ENCODE data around the gene PRSS48. TPM values are rescaled to one million over a fixed set of nuclear protein-coding genes. Genes with fewer than 3 reads are reported as not detected.
"Not testable (repeated sequence)": the region's sequence is repeated elsewhere in the genome, so short reads cannot be mapped to it uniquely, and the experiment has no call there.

Gene PRSS48
- not detected for total RNA-seq

DNA sequence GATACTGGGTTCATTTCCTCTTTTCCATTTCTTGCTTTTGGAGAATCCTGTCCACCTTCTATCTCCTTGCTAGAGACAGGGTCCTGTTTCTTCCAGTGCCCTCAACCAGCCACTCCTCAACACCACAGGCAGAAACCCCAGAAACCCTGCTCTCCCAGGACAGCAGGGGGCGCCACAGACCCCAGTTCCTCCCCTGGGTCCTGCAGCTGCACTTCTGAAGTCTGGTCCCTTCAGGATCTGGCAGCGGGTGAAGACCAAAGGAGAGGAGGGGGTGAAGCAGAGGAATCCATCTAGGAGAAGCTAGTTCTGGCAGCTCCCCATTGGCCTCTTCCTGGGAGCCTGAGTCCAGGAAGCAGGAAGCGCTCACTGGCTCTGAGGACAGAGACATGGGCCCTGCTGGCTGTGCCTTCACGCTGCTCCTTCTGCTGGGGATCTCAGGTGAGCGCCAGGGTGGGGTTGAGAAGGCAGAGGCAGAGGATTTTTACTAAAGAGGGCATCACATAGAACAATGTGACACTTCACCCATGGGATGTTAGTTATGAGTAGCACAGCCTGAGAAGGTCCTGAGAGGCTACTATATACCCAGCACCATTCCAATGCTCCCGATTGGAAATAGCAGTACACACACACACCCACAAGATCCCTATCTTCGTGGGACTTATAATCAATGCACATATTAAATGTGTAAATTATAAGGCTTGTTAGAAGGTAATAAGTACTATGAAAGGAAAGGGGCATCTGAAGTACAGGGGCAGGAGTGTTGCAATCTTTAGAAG is at the start of gene PRSS48:
Gene PRSS48, plus strand, starts transcription at position 375 of the 776 bp plus-strand sequence. Its CDS starts 12 bp downstream, at position 387.
- ATAC-seq (peak; percentile 93), DNase-seq (ENCODE audit: low spot score) (peak; percentile 64)

- DNase-seq (ENCODE audit: low spot score) (no peak), ATAC-seq (no peak)
These were observed 49.8 kb upstream of the PRSS48 start for GRCh38 chr4:151227172-151227571.

GRCh38 chr4:151227731-151228130 is 49.2 kb upstream of the PRSS48 start:
- DNase-seq (ENCODE audit: low spot score) (no peak), ATAC-seq (peak; percentile 52)

DNA sequence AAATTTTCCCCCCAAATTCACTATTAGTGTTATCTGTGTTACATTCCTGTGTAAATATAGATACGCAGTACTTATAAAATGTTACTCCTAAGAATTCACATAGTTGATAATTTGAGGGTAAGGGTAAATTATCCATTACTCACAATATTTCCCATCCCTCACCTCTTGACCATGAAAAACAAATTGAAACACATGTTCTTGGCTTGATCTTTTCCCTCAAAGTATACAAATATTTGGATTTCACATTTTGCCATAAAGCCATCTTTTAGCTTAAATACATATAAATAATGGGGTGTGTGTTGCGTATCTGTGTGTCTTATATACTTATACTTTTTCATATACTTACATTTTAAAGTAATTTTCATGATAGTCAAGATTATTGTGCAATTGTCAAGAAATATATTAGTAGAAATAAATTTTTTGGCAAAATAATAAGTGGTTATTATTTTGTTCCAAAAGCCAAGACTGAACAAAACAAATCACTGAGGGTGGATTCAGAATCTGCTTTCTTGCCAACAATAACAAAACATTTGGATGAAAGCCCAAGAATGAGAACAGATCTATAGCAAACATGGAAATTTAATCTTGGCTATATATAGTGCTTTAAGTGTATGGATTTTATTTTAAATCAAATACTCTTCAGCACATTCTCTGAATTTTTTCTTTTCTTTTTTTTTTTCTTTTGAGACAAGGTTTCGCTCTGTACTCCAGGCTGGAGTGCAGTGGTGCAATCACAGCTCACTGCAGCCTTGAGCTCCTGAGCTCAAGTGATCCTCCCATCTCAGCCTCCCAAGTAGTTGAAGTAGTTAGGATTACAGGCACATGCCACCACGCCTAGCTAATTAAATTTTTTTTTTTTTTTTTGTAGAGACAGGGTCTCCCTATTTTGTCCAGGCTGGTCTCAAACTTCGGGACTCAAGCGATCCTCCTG is 48.5 kb upstream of the PRSS48 start:
- ATAC-seq (no peak), DNase-seq (ENCODE audit: low spot score) (no peak)

- ATAC-seq = no peak
- no peak for DNase-seq (ENCODE audit: low spot score)
These were observed 44.9 kb upstream of the PRSS48 start for GRCh38 chr4:151231915-151232595.

DNA sequence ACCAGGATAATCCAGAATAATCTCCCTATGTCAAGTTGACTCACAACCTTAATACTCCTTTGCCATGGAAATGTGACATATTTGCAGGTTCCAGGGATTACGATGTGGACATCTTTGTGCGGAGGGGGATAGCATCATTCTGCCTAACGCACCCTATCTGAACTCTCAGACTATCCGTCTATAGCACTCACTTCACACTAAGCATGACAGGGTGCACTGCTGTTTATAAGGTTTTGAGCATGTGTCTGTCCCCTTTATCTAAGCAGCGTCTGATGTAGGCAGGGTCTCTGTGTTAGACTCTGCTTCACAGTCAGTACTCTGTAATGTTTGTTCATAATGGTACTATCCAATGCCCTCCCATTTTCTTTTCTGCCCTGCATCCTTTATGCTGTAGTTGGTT is 43.4 kb upstream of the PRSS48 start:
- no peak for DNase-seq (ENCODE audit: low spot score)
- no peak for ATAC-seq

DNA sequence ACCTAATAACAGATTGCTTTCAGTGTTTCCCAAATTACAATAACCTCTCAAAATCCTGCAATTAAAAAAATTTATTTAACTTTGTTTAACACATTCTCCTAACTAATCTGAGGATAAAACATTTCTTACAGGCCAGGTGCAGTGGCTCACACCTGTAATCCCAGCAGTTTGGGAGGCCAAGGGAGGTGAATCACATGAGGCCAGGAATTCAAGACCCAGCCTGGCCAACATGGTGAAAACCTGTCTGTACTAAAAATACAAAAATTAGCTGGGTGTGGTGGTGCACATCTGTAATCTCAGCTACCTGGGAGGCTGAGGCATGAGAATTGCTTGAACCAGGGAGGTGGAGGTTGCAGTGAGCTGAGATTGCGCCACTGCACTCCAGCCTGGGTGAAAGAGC is 41.6 kb upstream of the PRSS48 start:
- not testable (repeated sequence) for ATAC-seq; DNase-seq (ENCODE audit: low spot score)

- ATAC-seq (no peak), DNase-seq (ENCODE audit: low spot score) (no peak)
These were observed 40.9 kb upstream of the PRSS48 start for GRCh38 chr4:151236036-151236435.

DNA sequence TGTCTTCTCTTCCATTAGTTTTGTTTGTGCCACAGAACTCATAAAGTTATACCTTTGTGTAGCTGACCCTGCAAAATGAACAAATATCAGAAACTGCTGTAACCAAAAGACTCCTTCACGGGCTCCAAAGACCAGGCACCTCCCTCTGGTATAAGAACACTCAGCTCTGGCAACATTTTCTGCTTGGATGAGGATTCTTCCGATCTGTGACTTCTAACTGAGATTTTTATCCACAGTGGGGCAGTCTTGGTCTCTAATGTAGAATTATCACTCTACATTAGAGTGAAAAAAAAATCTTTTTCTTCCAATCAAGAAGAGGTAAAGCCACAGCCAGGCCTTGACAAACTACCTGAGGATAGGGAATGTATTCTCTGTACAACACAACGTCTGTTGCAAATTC is 38.5 kb upstream of the PRSS48 start:
- DNase-seq (ENCODE audit: low spot score) (no peak), ATAC-seq (peak; percentile 70)

DNA sequence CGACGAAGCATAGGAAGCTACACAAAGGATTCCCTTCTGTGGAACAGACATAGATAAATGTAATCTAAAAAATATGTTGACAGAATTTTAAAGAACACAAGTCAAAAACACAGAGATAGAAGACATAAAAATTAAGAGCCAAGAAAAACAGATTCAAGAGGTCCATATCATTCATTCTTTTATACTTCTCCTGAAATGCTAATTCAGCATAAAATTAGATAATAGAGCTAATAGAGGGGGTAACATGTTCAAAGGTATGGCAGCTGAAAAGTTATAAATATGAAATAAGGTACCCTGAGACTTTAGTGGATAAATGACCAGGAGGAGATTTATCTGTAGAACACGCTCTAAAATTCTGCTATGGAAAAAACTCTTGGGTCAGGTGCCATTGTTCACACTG is 37.4 kb upstream of the PRSS48 start:
- DNase-seq (ENCODE audit: low spot score) (no peak), ATAC-seq (no peak)

- ATAC-seq (no peak), DNase-seq (ENCODE audit: low spot score) (no peak)
These were observed 34.7 kb upstream of the PRSS48 start for GRCh38 chr4:151242305-151242704.

- ATAC-seq = peak; percentile 43
These were observed 30.2 kb upstream of the PRSS48 start for GRCh38 chr4:151246742-151247141.

GRCh38 chr4:151247395-151247794 is 29.6 kb upstream of the PRSS48 start:
- ATAC-seq = no peak

More at GRCh38 chr4:151246742-151247141, 30.2 kb upstream of the PRSS48 start:
- no peak for DNase-seq (ENCODE audit: low spot score)

DNA sequence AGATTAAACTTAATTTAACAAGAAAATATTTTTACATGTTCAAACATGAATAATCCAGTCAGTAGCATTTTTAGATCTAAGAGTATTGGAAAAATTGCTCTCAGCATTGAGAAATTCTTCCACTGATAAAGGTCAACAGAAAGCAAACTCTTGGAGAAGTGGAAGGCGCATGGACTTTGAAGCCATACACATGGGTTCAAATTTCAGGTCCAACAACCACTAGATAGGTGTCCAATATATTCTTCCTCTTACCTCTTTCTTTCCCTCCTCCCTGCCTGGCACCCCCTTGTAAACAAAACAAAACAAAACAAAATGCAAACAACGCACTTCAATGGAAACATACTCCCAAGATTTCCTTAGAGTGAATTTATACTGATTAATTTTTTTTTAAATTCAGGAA is 28.4 kb upstream of the PRSS48 start:
- DNase-seq (ENCODE audit: low spot score) (peak; percentile 66), ATAC-seq (peak; percentile 70)

More at GRCh38 chr4:151247395-151247794, 29.6 kb upstream of the PRSS48 start:
- no peak for DNase-seq (ENCODE audit: low spot score)

- no peak for DNase-seq (ENCODE audit: low spot score)
- peak; percentile 18 for ATAC-seq
These were observed 26.3 kb upstream of the PRSS48 start for GRCh38 chr4:151250706-151251105.

- DNase-seq (ENCODE audit: low spot score) (peak; percentile 73), ATAC-seq (peak; percentile 81)
These were observed 25.2 kb upstream of the PRSS48 start for GRCh38 chr4:151251603-151252304.

GRCh38 chr4:151255226-151255625 is 21.7 kb upstream of the PRSS48 start:
- ATAC-seq; DNase-seq (ENCODE audit: low spot score): not testable (repeated sequence)

GRCh38 chr4:151255680-151256079 is 21.3 kb upstream of the PRSS48 start:
- ATAC-seq; DNase-seq (ENCODE audit: low spot score): not testable (repeated sequence)

- DNase-seq (ENCODE audit: low spot score) = no peak
- ATAC-seq = peak; percentile 34
These were observed 20.8 kb upstream of the PRSS48 start for GRCh38 chr4:151256134-151256533.

- ATAC-seq (peak; percentile 13), DNase-seq (ENCODE audit: low spot score) (no peak)
These were observed 19.3 kb upstream of the PRSS48 start for GRCh38 chr4:151257704-151258103.
